MM.1S (cell line): ENCODE data around the gene ATF1.

Source experiments
- CTCF ChIP-seq: fragments of 300-600 bp; sonication (generic); IDR thresholded peaks from 2 replicates; pipeline ENCODE4 v1.5.1; 2016; ENCODE audit warnings: antibody characterized with exemption, low read length, mixed read lengths
- EZH2phosphoT487 ChIP-seq: fragments of 300-600 bp; sonication (generic); IDR thresholded peaks from 2 replicates; pipeline ENCODE4 v1.6.1; 2018; ENCODE audit warnings: antibody characterized with exemption, low read length

GRCh38 chr12:50742776-50743175 is 21.1 kb upstream of the ATF1 start:
- TF ChIP-seq CTCF (no peak), EZH2phosphoT487 (no peak)
